ENCODE results near the gene CNPY1. TPM values are rescaled to one million over a fixed set of nuclear protein-coding genes. Genes with fewer than 3 reads are reported as not detected.

CNPY1 gene
- total and polyA plus RNA-seq, 9 donors: 0.05 TPM; not detected in 8

DNA sequence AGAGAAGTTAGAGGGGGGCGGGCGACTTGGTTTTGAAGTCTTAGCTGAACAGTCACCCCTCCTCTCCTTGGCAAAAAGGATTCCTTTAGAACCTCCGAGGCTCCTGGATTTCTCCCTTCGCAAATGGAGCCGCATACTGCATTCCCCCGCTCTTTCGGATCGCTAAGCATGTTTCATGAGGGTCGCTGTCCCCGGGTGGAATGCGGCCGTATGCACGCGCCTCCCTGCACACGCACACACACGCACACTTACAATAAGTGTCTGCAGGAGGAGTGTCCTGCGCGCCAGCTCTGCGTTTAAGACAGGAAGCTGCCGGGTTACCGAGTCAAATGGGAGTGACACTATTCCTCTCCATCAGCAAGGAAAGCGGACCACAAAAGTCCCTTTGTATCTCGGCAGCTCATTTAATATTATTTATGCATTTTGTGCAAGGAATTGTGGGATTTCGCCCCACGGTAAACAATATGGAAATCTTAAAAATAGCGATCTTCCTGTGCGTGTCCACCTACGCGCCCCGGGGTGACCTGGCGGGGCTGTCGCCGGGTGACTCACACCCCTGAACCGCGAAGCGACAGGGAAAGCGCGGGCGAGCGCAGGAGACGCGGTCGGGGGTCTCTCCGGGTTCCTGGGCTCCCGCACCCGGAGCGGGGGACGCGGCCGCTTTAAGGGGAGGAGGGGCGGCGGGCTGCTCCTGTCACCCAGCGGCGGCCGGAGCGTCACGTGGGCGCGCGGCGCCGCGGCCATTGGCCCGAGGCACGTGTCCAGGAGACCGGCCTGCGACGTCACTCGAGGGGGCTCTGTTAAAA is 89.4 kb downstream of the CNPY1 start:
- Histone ChIP-seq H3K4me1 (ENCODE audit: insufficient read depth) (peaks cover 4% of the 10 kb centered on the region), H3K27me3 (peaks cover 2% of the 10 kb centered on the region), H3K4me3 (peak overlapping the region; percentile 47), H3K9me3 (no peaks in the 10 kb centered on the region), H3K27ac (no peak overlapping the region), H3K36me3 (no peaks in the 10 kb centered on the region)
- peak; percentile 77 to 86 (median 85) for DNase-seq
- TF ChIP-seq, protein P1, sequence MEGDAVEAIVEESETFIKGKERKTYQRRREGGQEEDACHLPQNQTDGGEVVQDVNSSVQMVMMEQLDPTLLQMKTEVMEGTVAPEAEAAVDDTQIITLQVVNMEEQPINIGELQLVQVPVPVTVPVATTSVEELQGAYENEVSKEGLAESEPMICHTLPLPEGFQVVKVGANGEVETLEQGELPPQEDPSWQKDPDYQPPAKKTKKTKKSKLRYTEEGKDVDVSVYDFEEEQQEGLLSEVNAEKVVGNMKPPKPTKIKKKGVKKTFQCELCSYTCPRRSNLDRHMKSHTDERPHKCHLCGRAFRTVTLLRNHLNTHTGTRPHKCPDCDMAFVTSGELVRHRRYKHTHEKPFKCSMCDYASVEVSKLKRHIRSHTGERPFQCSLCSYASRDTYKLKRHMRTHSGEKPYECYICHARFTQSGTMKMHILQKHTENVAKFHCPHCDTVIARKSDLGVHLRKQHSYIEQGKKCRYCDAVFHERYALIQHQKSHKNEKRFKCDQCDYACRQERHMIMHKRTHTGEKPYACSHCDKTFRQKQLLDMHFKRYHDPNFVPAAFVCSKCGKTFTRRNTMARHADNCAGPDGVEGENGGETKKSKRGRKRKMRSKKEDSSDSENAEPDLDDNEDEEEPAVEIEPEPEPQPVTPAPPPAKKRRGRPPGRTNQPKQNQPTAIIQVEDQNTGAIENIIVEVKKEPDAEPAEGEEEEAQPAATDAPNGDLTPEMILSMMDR (IDR thresholded peaks at IDR 0.05): no peak
- TF ChIP-seq EP300 (IDR thresholded peaks at IDR 0.05) (no peak), POLR2A (IDR thresholded peaks at IDR 0.05) (no peak)
- intact Hi-C loops (cut with DNase I): loop anchor here in 1 of 4 donors (10.0 kb wide), 1 partner anchor 162 kb away; the partner anchor contains the start of gene INSIG1
- WGBS, 3 donors: 1 to 2% (median 1%) methylated on average over 61 to 69 of the region's 69 CpGs

DNA sequence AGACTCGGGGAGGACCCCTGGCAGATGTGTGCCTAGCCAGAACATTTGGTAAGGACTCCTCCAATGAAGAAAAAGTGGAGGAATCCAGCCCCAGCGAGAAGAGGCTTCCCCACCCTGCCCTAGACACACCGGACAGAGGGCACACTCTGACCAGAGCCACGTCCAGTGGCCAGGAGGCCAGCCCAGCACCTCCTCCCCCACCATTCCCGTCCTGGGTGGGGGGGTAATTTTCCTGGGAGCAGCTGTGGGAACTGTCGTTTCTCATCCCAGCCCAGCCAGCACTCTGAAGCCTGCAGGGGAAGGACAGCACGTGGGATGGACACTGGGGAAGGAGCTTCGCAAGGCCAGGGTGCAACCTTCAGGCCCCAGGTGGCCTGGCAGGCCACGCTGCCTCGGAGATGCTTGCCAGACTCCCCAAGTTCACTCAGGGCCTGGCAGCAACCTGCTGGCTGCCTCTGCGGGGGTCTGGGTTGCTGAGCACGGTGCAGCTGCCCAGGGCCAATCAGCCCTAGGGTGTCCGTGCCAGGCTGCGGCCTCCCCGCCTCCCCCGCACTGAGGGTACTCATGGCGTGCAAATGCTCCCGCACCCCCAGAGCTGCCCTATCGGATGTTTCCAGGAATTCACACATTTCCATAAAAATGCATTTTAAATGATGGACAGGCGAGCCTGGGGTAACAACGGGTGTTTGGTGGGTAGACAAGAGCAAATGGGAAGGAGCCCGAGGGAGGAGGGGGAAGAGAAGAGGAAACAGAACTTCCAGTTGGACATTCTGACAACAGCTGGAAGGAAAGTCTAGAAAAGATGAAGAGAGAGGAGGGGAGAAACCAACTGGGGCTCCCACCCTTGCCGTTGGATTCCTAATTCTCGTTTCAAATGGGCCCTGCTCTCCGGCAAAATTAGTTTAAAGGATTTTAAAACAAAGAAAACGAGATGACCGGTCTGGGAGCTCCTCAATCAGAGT is 90.3 kb downstream of the CNPY1 start:
- Histone ChIP-seq H3K9me3 (no peaks in the 10 kb centered on the region), H3K4me1 (ENCODE audit: insufficient read depth) (peaks cover 6% of the 10 kb centered on the region), H3K27ac (no peak overlapping the region), H3K4me3 (peak overlapping the region; percentile 47), H3K27me3 (peaks cover 2% of the 10 kb centered on the region), H3K36me3 (no peaks in the 10 kb centered on the region)
- intact Hi-C loops (cut with DNase I): loop anchor here in 1 of 4 donors (10.0 kb wide), 1 partner anchor 161 kb away; the partner anchor contains the start of gene INSIG1
- WGBS, 3 donors: 6 to 12% (median 8%) methylated on average over 26 to 27 of the region's 27 CpGs
- TF ChIP-seq, protein P1 (IDR thresholded peaks at IDR 0.05): no peak
- TF ChIP-seq EP300 (IDR thresholded peaks at IDR 0.05) (no peak), POLR2A (IDR thresholded peaks at IDR 0.05) (no peak)
- no peak for DNase-seq

DNA sequence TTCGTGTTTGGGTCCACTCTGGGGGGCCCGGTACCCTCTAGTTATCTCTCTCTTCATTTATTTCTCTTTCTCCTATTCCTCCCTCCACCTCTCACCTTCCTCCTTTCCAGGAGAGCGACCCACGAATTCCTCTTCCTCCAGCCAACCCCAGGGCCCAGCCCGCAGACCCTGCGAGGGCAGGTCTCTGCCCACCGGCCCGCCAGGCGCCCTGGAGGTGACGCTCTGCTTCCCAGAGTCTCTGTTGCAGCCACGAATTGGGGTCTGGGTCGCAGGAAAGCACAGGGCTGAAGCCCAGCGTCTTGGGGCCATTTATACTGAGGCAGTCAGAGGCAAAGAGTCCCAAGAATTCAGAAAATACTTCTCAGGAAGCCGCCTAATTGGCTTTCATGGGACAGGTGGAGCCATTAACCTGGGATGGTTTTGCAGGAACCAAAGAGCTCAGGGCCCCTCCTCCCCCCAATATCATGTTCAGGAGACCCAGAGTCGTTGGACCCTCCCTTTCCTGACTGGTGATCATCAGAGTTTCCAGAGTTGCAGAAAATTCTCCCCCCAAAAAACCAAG is 91.1 kb downstream of the CNPY1 start:
- Histone ChIP-seq H3K27ac (no peak overlapping the region), H3K4me1 (ENCODE audit: insufficient read depth) (peaks cover 6% of the 10 kb centered on the region), H3K27me3 (peaks cover 3% of the 10 kb centered on the region), H3K4me3 (no peak overlapping the region), H3K36me3 (no peaks in the 10 kb centered on the region), H3K9me3 (no peaks in the 10 kb centered on the region)
- intact Hi-C loops (cut with DNase I): loop anchor here in 1 of 4 donors (10.0 kb wide), 1 partner anchor 160 kb away; the partner anchor contains the start of gene INSIG1
- WGBS, 3 donors: 5% methylated on average over 15 of the region's 15 CpGs
- TF ChIP-seq, protein P1 (IDR thresholded peaks at IDR 0.05): no peak
- TF ChIP-seq EP300 (IDR thresholded peaks at IDR 0.05) (no peak), POLR2A (IDR thresholded peaks at IDR 0.05) (no peak)
- DNase-seq: no peak
